ENCODE measurements around the gene SEMA3D. TPM values are rescaled to one million over a fixed set of nuclear protein-coding genes. Genes with fewer than 3 reads are reported as not detected.

The SEMA3D gene
- total RNA-seq, 1 donor from 2014 or later = 0.35 TPM

- H3K4me3 ChIP-seq (ENCODE audit: low read depth, low read length) = no peak overlapping the region
- no peak for DNase-seq (ENCODE audit: low read depth)
- TF ChIP-seq CTCF (conservative IDR thresholded peaks at IDR 0.05; ENCODE audit: low read depth, low read length) = no peak
These were observed 120.9 kb downstream of the SEMA3D start for GRCh38 chr7:85065888-85066485.

- H3K4me3 ChIP-seq (ENCODE audit: low read depth, low read length) = no peak overlapping the region
- TF ChIP-seq CTCF (conservative IDR thresholded peaks at IDR 0.05; ENCODE audit: low read depth, low read length) = no peak
- DNase-seq (ENCODE audit: low read depth) = no peak
These were observed 121.5 kb downstream of the SEMA3D start for GRCh38 chr7:85065306-85065705.

DNA sequence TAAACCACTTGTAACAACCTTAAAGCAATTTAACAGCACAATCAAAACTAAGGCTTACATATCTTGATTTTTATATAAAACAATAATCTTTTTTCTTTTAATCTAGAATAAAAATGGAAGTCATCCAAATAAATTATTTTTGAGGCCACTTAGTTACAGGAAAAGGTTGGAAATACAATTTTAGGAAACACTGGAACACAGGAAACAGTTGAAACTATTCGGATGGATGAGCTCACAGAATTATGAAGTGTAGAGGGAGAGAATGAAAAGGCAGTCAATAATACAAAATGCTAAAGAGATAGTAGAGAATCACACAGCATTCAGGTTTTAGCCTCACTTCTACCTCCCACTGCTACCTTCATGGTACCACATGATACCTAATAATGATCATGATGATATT is 124.2 kb downstream of the SEMA3D start:
- H3K4me3 ChIP-seq (ENCODE audit: low read depth, low read length) = no peak overlapping the region
- no peak for TF ChIP-seq CTCF (conservative IDR thresholded peaks at IDR 0.05; ENCODE audit: low read depth, low read length)
- DNase-seq (ENCODE audit: low read depth) = no peak

DNA sequence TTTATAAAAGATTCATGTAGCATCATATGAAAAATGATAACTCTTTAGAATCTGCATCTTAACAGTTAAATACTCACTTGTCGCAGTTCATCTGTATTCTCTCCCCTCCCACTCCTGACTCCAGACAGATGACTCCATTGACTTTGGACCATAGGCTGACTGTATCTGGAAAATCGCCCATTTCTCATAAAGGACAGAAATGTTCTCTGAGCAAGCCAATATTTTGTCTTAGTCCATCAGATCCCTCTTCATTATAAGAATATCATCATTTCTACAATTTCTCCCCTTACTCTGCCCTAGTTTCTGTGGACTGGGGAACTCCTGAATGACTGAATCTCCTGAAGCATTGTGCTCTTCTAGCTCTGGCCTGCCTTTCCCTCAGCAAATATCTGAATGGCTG is 125.4 kb downstream of the SEMA3D start:
- no peak for TF ChIP-seq CTCF (conservative IDR thresholded peaks at IDR 0.05; ENCODE audit: low read depth, low read length)
- no peak for DNase-seq (ENCODE audit: low read depth)
- no peak overlapping the region for H3K4me3 ChIP-seq (ENCODE audit: low read depth, low read length)

DNA sequence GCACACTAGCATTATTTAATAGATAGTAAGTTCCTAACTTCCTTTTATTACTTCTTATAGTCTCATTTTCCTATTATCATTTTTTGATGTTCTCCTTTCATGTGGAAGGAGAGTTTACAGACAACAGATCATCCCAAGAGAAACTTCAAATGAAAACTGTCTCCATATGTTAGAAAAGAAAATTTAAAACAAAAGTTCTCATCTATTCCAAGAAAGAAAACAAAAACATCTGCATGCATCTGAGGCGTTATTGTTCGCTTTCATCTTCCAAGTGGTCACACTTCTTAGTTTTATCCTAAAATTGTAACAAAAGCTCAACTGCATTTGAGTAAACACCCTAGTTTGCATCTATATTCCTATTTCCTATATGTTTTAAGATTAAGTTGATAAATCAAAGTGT is 126.2 kb downstream of the SEMA3D start:
- DNase-seq (ENCODE audit: low read depth) = no peak
- H3K4me3 ChIP-seq (ENCODE audit: low read depth, low read length) = no peak overlapping the region
- no peak for TF ChIP-seq CTCF (conservative IDR thresholded peaks at IDR 0.05; ENCODE audit: low read depth, low read length)

DNA sequence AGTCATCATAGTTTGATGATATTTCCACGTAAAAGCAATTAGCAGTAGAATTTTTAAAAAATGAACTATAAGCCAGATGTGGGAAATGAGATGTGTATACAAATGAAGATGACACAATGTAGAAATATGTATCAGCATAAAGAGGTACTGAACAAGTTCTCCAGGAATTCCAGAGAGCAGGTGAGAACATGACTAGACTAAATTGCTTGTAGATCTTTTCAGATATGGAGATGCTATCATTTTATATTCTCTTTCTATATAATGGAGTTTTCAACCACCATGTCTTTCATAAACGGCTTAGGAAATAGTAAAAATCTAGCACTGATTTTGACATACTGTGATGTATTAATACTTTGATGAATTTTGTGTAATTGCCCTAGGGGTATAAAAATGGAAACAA is 130.9 kb downstream of the SEMA3D start:
- no peak for DNase-seq (ENCODE audit: low read depth)
- no peak overlapping the region for H3K4me3 ChIP-seq (ENCODE audit: low read depth, low read length)
- TF ChIP-seq CTCF (conservative IDR thresholded peaks at IDR 0.05; ENCODE audit: low read depth, low read length) = no peak

DNA sequence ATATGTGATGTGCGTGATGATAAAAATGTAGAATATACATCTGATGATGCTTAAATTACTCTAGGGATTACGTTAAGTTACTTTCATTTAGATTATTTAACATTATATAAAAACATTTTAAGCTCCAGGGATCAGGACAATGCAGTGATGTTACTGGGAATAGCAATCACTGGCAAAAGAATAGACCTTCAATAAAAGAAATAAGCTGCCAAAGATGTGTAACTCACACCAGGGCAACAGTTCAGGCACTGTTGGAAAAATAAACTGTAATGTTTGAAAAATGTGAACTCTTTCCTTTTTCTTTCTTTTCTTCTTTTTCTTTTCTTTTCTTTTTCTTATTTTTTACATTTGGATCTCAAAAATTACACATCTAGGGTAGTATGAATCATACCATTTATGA is 131.7 kb downstream of the SEMA3D start:
- H3K4me3 ChIP-seq (ENCODE audit: low read depth, low read length) = no peak overlapping the region
- no peak for DNase-seq (ENCODE audit: low read depth)
- TF ChIP-seq CTCF (conservative IDR thresholded peaks at IDR 0.05; ENCODE audit: low read depth, low read length) = no peak

Measured in epithelial cell of proximal tubule (primary cell).